ENCODE measurements around the gene STAC2.

Gene STAC2

DNA sequence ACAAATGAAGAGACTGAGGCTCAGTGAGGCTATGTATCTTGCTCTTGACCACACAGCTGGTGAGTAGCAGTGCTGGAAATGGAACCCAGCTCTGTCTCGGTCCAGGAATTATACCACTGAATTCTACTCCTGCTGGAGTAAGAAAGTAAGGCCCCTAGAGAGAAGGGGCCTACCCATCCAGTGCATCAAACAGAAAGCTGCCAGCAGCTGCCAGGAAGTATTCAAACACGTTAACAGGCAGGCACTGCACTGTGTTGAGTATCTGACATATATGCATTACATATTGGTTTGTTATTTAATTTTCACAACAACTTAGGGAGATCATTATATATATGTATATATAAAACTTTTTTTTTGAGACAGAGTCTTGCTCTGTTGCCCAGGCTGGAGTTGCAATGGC lies 63.8 kb downstream of the STAC2 start:
- no peak for DNase-seq (ENCODE audit: low spot score)

All from GM03348 (cell line).